HepG2 (cell line): ENCODE results near the gene GADD45B. TPM values are rescaled to one million over a fixed set of nuclear protein-coding genes. Genes with fewer than 3 reads are reported as not detected.

ENCODE experiments used
- EHMT2 ChIP-seq: fragments of 200-600 bp; sonication (generic); IDR thresholded peaks from 2 replicates; pipeline ENCODE4 v1.7.0; 2017; ENCODE audit warnings: antibody characterized with exemption, low read depth, low read length, borderline replicate concordance
- ELF3 ChIP-seq: IDR thresholded peaks from 2 replicates; pipeline ENCODE4 v1.6.1; 2016; ENCODE audit warnings: missing genetic modification reagents, missing compliant biosample characterization
- MAZ ChIP-seq, 2 experiments: sonication (generic) in 1 of 2; formaldehyde crosslinking in 1 of 2; IDR thresholded peaks; 2 replicates each; pipeline versions ENCODE4 v1.5.0 to v1.6.1; 2012 to 2020; ENCODE audit warnings: low read depth in 2 of 2, mild to moderate bottlenecking in 2 of 2, borderline replicate concordance in 1 of 2, improper control_type of control experiment in 1 of 2, low read length in 1 of 2, missing genetic modification reagents in 1 of 2, moderate library complexity in 1 of 2
- NCOR1 ChIP-seq: fragments of 200-600 bp; sonication (generic); IDR thresholded peaks from 2 replicates; pipeline ENCODE4 v1.7.0; 2017; ENCODE audit warnings: antibody characterized with exemption, low read length, borderline replicate concordance
- ZNF619 ChIP-seq: sonication (generic); formaldehyde crosslinking; IDR thresholded peaks from 2 replicates; pipeline ENCODE4 v1.4.0; 2020; ENCODE audit warnings: mild to moderate bottlenecking, missing genetic modification reagents
- ZNF703 ChIP-seq: sonication (generic); formaldehyde crosslinking; IDR thresholded peaks from 2 replicates; pipeline ENCODE4 v1.5.1; 2020; ENCODE audit warnings: missing genetic modification reagents, mild to moderate bottlenecking, moderate library complexity, borderline replicate concordance
- polyA plus RNA-seq, 8 experiments: library from polyadenylated mRNA; depleted of rRNA in 3 of 8; stranded (reverse) in 7 of 8; unstranded in 1 of 8; fragments of >200 nt; fragmentation: Illumina TruSeq in 4 of 8; extraction: Trizol in 4 of 8; gene quantifications; 2 replicates each; pipeline versions ENCODE4 v1.2.1 to v1.2.3, GENCODE V29; 2011 to 2016; ENCODE audit warnings: low read depth in 4 of 8, missing spikeins in 1 of 8, mixed read lengths in 1 of 8; ENCODE audit not compliant: insufficient read depth in 1 of 8
- total RNA-seq, 5 experiments: library from RNA; depleted of rRNA; stranded (reverse); fragments of >200 nt; fragmentation: Illumina TruSeq; extraction: Trizol; gene quantifications; 2 replicates each; pipeline ENCODE4 v1.2.3, GENCODE V29; 2016; ENCODE audit warnings: low read depth in 1 of 5
- TF ChIP-seq, protein P1 (sequence below): IDR thresholded peaks from 2 replicates; pipeline ENCODE4 v1.6.1; 2012; ENCODE audit warnings: low read depth, low read length, improper control_type of control experiment
- TF ChIP-seq, protein P2 (sequence below): IDR thresholded peaks from 2 replicates; pipeline ENCODE4 v1.6.1; 2016; ENCODE audit warnings: mild to moderate bottlenecking
- TF ChIP-seq, protein P3 (sequence below): sonication (generic); formaldehyde crosslinking; conservative IDR thresholded peaks from 2 replicates; pipeline ENCODE4 v1.4.0; 2020; ENCODE audit warnings: missing genetic modification reagents
- TF ChIP-seq, protein P4 (sequence below): IDR thresholded peaks from 2 replicates; pipeline ENCODE4 v1.6.1; 2012; ENCODE audit warnings: inconsistent platforms
- TF ChIP-seq, protein P5 (sequence below): sonication (generic); formaldehyde crosslinking; IDR thresholded peaks from 2 replicates; pipeline ENCODE4 v1.4.0; 2020; ENCODE audit warnings: mild to moderate bottlenecking, missing genetic modification reagents
- TF ChIP-seq, protein P6 (sequence below): sonication (generic); formaldehyde crosslinking; IDR thresholded peaks from 2 replicates; pipeline ENCODE4 v1.9.0; 2021; ENCODE audit warnings: missing genetic modification reagents, mild to moderate bottlenecking, borderline replicate concordance
- TF ChIP-seq, protein P7 (sequence below): sonication (generic); formaldehyde crosslinking; IDR thresholded peaks from 2 replicates; pipeline ENCODE4 v1.4.0; 2020; ENCODE audit warnings: missing genetic modification reagents

GADD45B gene
- total and polyA plus RNA-seq, 2 of the 13 experiments (the other 11 are each of a cell fraction or from before 2014, with no cell fraction given), result 4.6 to 34.1 TPM

DNA sequence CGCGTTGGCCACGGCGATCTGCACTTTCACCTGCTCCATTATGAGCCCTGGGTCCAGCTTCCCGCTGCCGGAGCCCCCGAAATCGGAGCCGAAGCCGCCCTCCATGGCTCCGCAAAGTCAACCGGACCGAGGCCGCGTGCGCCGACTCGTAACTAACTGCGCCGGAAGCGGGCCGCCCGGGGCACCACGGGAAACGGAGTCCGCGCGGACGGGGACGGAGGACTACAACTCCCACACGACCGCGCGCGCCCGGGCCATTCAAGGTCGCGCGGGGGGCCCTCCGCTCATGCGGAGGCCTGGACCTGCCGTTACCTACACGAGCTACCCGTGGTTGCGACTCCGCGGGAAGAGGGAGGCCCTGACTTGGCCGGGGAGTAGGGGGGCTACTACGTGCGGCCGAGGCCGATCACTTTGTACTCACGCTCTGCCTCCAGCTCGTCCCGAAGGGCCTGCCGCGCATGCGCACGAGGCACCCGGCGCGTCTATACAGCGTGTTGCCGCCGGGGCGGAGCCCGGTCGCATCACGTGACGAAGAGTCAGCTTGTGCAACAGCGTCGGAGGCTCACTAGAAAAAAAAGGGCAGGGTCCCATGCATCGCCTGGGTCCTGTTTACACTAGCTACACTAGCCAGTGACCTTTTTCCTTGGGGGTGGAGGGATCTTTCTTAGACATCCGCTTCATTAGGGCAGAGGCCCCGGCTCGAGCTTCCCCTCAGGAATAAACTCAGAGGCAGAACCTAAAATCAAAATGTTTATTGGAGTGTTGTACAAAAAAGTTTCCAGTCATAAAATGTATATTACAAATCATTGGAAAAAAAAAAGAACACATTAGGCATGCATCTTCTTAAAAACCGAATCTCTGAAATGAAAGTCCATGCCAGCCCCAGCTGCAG lies 48.3 kb upstream of the GADD45B start, which contains the start of gene TIMM13 (continued):
- TF ChIP-seq, protein P1, sequence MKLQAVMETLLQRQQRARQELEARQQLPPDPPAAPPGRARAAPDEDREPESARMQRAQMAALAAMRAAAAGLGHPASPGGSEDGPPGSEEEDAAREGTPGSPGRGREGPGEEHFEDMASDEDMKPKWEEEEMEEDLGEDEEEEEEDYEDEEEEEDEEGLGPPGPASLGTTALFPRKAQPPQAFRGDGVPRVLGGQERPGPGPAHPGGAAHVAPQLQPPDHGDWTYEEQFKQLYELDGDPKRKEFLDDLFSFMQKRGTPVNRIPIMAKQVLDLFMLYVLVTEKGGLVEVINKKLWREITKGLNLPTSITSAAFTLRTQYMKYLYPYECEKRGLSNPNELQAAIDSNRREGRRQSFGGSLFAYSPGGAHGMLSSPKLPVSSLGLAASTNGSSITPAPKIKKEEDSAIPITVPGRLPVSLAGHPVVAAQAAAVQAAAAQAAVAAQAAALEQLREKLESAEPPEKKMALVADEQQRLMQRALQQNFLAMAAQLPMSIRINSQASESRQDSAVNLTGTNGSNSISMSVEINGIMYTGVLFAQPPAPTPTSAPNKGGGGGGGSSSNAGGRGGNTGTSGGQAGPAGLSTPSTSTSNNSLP, result no peak
- TF ChIP-seq, protein P2, sequence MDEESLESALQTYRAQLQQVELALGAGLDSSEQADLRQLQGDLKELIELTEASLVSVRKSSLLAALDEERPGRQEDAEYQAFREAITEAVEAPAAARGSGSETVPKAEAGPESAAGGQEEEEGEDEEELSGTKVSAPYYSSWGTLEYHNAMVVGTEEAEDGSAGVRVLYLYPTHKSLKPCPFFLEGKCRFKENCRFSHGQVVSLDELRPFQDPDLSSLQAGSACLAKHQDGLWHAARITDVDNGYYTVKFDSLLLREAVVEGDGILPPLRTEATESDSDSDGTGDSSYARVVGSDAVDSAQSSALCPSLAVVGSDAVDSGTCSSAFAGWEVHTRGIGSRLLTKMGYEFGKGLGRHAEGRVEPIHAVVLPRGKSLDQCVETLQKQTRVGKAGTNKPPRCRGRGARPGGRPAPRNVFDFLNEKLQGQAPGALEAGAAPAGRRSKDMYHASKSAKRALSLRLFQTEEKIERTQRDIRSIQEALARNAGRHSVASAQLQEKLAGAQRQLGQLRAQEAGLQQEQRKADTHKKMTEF, result peak; percentile 92
- TF ChIP-seq, protein P3, sequence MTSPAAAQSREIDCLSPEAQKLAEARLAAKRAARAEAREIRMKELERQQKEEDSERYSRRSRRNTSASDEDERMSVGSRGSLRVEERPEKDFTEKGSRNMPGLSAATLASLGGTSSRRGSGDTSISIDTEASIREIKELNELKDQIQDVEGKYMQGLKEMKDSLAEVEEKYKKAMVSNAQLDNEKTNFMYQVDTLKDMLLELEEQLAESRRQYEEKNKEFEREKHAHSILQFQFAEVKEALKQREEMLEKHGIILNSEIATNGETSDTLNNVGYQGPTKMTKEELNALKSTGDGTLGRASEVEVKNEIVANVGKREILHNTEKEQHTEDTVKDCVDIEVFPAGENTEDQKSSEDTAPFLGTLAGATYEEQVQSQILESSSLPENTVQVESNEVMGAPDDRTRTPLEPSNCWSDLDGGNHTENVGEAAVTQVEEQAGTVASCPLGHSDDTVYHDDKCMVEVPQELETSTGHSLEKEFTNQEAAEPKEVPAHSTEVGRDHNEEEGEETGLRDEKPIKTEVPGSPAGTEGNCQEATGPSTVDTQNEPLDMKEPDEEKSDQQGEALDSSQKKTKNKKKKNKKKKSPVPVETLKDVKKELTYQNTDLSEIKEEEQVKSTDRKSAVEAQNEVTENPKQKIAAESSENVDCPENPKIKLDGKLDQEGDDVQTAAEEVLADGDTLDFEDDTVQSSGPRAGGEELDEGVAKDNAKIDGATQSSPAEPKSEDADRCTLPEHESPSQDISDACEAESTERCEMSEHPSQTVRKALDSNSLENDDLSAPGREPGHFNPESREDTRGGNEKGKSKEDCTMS (CRISPR knock-in tag), result no peak
- TF ChIP-seq ELF3 (CRISPR knock-in tag) (peak; percentile 74), MAZ (IDR thresholded peaks at IDR 0.05; ENCODE audit: borderline replicate concordance, low read depth, low read length) (0 out of 2 replicates have a peak, but pooled peaks have one; percentile 16), MAZ (CRISPR knock-in tag; IDR thresholded peaks at IDR 0.05; ENCODE audit: low read depth) (peak; percentile 71), ZNF703 (CRISPR knock-in tag) (peak; percentile 37; the same call in 1 of the 2 replicates), NCOR1 (peak; percentile 59; the same call in 1 of the 2 replicates), ZNF619 (CRISPR knock-in tag) (no peak), EHMT2 (no peak)
- TF ChIP-seq, protein P4, sequence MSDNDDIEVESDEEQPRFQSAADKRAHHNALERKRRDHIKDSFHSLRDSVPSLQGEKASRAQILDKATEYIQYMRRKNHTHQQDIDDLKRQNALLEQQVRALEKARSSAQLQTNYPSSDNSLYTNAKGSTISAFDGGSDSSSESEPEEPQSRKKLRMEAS, result peak; percentile 88
- TF ChIP-seq, protein P5, sequence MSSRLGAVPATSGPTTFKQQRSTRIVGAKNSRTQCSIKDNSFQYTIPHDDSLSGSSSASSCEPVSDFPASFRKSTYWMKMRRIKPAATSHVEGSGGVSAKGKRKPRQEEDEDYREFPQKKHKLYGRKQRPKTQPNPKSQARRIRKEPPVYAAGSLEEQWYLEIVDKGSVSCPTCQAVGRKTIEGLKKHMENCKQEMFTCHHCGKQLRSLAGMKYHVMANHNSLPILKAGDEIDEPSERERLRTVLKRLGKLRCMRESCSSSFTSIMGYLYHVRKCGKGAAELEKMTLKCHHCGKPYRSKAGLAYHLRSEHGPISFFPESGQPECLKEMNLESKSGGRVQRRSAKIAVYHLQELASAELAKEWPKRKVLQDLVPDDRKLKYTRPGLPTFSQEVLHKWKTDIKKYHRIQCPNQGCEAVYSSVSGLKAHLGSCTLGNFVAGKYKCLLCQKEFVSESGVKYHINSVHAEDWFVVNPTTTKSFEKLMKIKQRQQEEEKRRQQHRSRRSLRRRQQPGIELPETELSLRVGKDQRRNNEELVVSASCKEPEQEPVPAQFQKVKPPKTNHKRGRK (CRISPR knock-in tag), result no peak
- TF ChIP-seq, protein P6, sequence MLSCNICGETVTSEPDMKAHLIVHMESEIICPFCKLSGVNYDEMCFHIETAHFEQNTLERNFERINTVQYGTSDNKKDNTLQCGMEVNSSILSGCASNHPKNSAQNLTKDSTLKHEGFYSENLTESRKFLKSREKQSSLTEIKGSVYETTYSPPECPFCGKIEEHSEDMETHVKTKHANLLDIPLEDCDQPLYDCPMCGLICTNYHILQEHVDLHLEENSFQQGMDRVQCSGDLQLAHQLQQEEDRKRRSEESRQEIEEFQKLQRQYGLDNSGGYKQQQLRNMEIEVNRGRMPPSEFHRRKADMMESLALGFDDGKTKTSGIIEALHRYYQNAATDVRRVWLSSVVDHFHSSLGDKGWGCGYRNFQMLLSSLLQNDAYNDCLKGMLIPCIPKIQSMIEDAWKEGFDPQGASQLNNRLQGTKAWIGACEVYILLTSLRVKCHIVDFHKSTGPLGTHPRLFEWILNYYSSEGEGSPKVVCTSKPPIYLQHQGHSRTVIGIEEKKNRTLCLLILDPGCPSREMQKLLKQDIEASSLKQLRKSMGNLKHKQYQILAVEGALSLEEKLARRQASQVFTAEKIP (CRISPR knock-in tag), result no peak
- TF ChIP-seq, protein P7, sequence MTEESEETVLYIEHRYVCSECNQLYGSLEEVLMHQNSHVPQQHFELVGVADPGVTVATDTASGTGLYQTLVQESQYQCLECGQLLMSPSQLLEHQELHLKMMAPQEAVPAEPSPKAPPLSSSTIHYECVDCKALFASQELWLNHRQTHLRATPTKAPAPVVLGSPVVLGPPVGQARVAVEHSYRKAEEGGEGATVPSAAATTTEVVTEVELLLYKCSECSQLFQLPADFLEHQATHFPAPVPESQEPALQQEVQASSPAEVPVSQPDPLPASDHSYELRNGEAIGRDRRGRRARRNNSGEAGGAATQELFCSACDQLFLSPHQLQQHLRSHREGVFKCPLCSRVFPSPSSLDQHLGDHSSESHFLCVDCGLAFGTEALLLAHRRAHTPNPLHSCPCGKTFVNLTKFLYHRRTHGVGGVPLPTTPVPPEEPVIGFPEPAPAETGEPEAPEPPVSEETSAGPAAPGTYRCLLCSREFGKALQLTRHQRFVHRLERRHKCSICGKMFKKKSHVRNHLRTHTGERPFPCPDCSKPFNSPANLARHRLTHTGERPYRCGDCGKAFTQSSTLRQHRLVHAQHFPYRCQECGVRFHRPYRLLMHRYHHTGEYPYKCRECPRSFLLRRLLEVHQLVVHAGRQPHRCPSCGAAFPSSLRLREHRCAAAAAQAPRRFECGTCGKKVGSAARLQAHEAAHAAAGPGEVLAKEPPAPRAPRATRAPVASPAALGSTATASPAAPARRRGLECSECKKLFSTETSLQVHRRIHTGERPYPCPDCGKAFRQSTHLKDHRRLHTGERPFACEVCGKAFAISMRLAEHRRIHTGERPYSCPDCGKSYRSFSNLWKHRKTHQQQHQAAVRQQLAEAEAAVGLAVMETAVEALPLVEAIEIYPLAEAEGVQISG (CRISPR knock-in tag), result peak; percentile 90
